22Rv1 (cell line): ENCODE measurements around the gene MCMBP.

Source experiments
- H3K27ac ChIP-seq: fragments of 450-650 bp; 2 replicates; pipeline ENCODE4 v1.5.1; 2017
- CTCF ChIP-seq: fragments of 450-650 bp; IDR thresholded peaks from 2 replicates; pipeline ENCODE4 v1.5.1; 2017; ENCODE audit warnings: mild to moderate bottlenecking
- ZFX ChIP-seq: fragments of 450-650 bp; IDR thresholded peaks from 2 replicates; pipeline ENCODE4 v1.6.1; 2017; ENCODE audit warnings: antibody characterized with exemption, borderline replicate concordance

Gene MCMBP

GRCh38 chr10:119786117-119786769, 86.4 kb downstream of the MCMBP start:
- no peak overlapping the region for H3K27ac ChIP-seq
- no peak for TF ChIP-seq ZFX
- TF ChIP-seq CTCF: no peak

- no peak for TF ChIP-seq ZFX
- H3K27ac ChIP-seq: no peak overlapping the region
Observed at GRCh38 chr10:119784340-119785067, 88.1 kb downstream of the MCMBP start.

GRCh38 chr10:119783665-119784027, 89.0 kb downstream of the MCMBP start:
- H3K27ac ChIP-seq: no peak overlapping the region
- TF ChIP-seq CTCF (no peak), ZFX (no peak)

GRCh38 chr10:119782981-119783664, 89.5 kb downstream of the MCMBP start:
- no peak overlapping the region for H3K27ac ChIP-seq
- TF ChIP-seq ZFX (no peak), CTCF (no peak)

GRCh38 chr10:119781498-119781897, 91.1 kb downstream of the MCMBP start:
- H3K27ac ChIP-seq: no peak overlapping the region
- TF ChIP-seq ZFX: no peak
- TF ChIP-seq CTCF: no peak

- TF ChIP-seq ZFX: no peak
- no peak for TF ChIP-seq CTCF
- no peak overlapping the region for H3K27ac ChIP-seq
Observed at GRCh38 chr10:119780879-119781480, 91.7 kb downstream of the MCMBP start.
